PC-9 (cell line): ENCODE data around the gene KRTAP10-11.

Source experiments
- EZH2 ChIP-seq: fragments of 200-600 bp; sonication (generic); IDR thresholded peaks from 2 replicates; pipeline ENCODE4 v1.8.0; 2017; ENCODE audit warnings: antibody characterized with exemption, low read depth
- TF ChIP-seq, protein P1 (sequence below): fragments of 200-600 bp; sonication (generic); conservative IDR thresholded peaks from 2 replicates; pipeline ENCODE4 v1.6.1; 2017; ENCODE audit warnings: mixed run types, antibody characterized with exemption, mild to moderate bottlenecking, moderate library complexity

- no peak for TF ChIP-seq EZH2
- TF ChIP-seq, protein P1, sequence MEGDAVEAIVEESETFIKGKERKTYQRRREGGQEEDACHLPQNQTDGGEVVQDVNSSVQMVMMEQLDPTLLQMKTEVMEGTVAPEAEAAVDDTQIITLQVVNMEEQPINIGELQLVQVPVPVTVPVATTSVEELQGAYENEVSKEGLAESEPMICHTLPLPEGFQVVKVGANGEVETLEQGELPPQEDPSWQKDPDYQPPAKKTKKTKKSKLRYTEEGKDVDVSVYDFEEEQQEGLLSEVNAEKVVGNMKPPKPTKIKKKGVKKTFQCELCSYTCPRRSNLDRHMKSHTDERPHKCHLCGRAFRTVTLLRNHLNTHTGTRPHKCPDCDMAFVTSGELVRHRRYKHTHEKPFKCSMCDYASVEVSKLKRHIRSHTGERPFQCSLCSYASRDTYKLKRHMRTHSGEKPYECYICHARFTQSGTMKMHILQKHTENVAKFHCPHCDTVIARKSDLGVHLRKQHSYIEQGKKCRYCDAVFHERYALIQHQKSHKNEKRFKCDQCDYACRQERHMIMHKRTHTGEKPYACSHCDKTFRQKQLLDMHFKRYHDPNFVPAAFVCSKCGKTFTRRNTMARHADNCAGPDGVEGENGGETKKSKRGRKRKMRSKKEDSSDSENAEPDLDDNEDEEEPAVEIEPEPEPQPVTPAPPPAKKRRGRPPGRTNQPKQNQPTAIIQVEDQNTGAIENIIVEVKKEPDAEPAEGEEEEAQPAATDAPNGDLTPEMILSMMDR = no peak
Observed at GRCh38 chr21:44677881-44678280, 31.7 kb downstream of the KRTAP10-11 start.
